Measurements from ENCODE around the gene WWC1.

The WWC1 gene

DNA sequence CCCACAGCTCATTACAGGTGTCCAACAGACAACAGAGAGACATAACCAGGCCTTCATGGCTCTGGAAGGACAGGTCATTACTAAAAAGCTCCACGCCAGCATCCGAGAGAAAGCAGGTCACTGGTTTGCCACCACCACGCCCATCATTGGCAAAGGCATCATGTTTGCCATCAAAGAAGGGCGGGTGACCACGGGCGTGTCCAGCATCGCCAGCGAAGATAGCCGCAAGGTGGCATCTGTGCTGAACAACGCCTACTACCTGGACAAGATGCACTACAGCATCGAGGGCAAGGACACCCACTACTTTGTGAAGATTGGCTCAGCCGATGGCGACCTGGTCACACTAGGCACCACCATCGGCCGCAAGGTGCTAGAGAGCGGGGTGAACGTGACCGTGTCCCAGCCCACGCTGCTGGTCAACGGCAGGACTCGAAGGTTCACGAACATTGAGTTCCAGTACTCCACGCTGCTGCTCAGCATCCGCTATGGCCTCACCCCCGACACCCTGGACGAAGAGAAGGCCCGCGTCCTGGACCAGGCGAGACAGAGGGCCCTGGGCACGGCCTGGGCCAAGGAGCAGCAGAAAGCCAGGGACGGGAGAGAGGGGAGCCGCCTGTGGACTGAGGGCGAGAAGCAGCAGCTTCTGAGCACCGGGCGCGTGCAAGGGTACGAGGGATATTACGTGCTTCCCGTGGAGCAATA is 29.3 kb upstream of the WWC1 start:
- TF ChIP-seq, protein P1, sequence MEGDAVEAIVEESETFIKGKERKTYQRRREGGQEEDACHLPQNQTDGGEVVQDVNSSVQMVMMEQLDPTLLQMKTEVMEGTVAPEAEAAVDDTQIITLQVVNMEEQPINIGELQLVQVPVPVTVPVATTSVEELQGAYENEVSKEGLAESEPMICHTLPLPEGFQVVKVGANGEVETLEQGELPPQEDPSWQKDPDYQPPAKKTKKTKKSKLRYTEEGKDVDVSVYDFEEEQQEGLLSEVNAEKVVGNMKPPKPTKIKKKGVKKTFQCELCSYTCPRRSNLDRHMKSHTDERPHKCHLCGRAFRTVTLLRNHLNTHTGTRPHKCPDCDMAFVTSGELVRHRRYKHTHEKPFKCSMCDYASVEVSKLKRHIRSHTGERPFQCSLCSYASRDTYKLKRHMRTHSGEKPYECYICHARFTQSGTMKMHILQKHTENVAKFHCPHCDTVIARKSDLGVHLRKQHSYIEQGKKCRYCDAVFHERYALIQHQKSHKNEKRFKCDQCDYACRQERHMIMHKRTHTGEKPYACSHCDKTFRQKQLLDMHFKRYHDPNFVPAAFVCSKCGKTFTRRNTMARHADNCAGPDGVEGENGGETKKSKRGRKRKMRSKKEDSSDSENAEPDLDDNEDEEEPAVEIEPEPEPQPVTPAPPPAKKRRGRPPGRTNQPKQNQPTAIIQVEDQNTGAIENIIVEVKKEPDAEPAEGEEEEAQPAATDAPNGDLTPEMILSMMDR (IDR thresholded peaks at IDR 0.05) = no peak

DNA sequence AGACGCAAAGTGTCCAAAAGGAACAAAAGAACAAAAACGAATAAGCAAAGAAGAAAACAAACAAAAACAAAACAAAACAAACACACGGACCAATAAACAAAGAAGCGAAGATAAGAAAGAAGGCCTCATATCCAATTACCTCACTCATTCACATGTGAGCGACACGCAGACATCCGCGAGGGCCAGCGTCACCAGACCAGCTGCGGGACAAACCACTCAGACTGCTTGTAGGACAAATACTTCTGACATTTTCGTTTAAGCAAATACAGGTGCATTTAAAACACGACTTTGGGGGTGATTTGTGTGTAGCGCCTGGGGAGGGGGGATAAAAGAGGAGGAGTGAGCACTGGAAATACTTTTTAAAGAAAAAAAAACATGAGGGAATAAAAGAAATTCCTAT is 28.3 kb upstream of the WWC1 start:
- TF ChIP-seq, protein P1 (IDR thresholded peaks at IDR 0.05) = no peak

DNA sequence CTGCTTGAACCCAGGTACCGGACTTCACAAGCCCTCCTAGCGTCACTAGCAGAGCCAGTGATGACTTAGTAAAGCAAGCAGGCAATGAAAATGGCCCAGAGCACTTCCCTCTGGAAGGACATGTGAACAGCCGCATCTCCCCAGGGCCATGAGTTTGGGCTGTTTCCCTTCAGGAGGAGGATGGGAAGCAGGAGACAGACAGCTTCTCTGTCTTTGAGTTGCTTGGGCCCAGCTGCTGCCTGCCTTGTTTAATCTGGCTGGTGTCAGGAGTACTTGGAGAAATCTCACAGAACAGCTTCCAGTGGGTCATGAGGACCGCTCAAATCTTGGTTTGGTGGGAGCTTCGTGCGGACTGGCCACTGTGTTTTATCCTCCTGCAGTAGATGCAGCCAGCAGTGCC is 25.4 kb upstream of the WWC1 start:
- TF ChIP-seq, protein P1 (IDR thresholded peaks at IDR 0.05) = no peak

DNA sequence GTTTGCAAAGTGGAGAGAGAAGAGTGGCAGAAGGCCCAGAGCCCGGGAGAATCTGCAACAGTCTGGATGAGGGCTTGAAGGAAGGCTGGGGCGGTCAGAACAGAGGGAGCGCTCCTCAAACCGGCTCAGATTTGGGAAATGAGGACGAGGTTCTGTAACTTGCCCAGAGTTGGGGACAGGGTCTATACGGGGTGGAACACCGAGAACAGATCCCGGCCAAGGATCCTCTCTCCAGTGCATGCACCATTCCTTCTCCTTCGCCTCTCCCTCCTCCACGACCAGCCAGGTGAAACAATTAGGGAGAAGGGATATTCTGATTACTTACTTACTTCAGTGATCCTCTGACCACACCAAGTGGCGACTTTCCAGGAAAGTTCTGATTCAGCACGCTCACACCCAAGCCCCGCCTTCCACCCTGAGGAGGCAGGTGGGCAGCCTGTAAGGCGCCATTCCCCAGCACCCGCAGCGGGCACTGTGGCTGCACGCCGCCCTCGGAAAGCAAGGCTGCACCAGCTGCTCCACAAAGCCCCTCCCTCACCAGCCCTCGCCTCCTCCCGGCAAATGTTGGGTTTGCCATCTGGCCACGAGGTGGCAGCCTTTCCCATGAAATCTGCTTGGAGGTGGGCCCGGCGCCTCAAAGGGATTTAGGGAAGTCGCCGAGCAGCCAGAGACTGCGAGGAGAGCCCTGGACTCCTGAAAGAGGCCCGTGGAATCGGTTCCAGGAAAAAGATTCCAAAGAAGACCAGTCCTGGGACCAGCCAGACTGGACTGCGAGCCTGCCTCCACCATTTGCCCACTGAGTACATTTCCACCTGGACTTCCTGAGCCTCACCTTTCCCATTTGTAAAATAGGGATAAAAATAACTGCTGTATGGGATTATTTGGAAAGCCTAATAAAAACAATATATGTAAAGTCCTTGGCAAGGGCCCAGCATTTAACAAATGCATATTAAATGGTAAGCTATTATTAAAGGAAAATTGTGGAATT is 22.2 kb upstream of the WWC1 start:
- TF ChIP-seq, protein P1 (IDR thresholded peaks at IDR 0.05) = peak; percentile 90

DNA sequence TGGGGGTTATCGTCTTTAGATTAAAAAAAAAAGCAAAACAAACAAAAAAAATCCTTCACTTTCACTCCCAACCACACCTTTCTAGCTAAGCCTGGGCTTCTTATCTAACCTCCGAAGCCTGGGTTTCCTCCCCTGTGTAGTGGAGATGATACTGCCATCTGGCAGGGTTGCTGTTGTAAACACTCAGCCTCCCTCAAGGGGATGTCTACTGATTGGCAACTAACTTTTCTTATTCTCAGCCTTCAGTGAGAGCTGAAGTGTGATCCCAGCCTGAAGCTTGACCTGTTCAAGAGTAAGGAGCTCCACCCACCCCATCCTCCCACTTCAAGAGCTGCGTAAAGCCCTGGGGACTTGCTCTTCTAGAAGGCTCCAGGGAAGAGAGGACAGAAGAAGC is 21.5 kb upstream of the WWC1 start:
- TF ChIP-seq, protein P1 (IDR thresholded peaks at IDR 0.05) = no peak

DNA sequence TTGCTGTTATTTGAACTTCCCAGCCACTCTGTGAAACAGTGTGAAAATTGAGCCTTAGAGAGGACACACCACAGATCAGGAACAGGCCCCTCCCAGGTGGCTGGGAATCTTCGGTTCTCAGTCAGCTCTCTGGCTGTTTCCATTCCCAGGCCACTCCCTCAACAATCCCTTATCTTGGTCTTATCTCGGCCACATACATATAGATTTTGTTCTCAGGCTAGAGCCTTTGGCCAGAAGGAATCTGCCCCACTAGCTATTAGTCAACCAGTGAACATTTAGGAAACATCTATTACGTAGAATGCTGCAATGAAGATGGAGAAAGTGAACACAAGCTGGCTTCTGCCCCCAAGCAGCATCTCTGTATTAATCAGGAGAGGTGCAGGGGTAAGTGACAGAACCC is 21.0 kb upstream of the WWC1 start:
- TF ChIP-seq, protein P1 (IDR thresholded peaks at IDR 0.05) = no peak

DNA sequence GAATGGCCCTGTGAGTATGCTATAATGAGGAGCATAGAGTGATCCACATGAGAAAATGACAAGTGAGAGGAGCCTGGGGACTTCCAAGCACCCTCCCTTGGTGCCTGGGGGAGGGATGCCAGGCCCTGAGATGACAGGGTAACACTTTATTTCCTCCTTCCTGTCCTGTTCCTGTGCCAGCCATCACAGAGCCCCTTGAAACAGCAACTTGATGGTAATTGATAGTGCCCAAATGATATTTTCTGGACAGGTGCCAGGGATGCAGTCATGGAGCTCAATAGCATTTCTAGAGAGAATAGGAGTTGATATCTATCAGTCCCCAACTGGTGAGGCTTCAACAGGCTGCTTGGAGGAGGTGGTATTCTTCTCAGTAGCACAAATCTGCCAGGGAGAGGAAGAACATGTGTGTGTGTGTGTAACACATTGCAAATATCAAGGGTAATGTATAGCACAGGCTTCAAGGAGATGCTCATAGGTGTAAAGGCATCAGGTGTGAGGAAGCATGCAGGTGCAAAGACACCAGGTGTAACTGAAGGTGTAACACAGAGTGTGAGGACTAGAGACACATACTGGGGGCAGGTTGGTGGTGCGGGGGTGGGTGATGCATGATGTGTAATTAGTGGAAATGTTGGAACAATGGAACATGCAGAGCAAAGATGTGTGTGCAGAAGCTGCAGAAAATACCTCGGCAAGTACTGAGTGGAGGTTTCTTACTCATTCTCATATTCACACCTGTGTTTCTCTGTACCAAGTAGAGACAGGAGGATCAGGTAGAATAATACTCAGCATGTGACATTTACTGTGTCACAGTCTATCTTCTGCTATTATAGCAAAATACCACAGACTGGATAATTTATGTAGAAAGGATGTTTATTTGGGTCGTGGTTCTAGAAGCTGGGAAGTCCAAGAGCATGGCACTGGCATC is 18.1 kb upstream of the WWC1 start:
- TF ChIP-seq, protein P1 (IDR thresholded peaks at IDR 0.05) = no peak

All from LNCAP (cell line).